ENCODE results near the gene EYA2.

DNA sequence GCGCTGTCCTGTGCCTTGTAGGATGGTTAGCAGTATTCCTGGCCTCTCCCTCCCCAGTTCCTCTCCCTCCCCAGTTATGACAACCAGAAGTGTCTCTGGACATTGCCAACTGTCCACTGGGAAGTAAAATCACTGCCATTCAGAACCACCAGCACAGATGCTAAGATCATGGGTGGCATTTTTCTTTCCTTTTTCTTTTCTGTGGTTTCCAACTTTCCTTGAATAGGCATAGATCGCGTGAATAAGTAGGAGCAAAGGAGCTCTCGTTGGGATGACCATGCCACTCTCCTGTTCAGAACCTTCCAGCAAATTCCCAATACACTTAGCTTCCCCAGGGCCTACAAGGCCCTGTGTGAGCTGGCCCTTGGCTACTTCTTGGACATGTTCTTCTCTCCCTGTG is 59.0 kb downstream of the EYA2 start:
- TF ChIP-seq RAD21 (IDR thresholded peaks at IDR 0.05) (no peak), SP1 (IDR thresholded peaks at IDR 0.05) (no peak), TAF1 (conservative IDR thresholded peaks at IDR 0.05) (no peak), CTCF (IDR thresholded peaks at IDR 0.05; ENCODE audit: low read depth, low read length, missing input control) (no peak), GABPA (IDR thresholded peaks at IDR 0.05 in 1 of 2, conservative IDR thresholded peaks at IDR 0.05 in 1 of 2) (no peak), MAX (IDR thresholded peaks at IDR 0.05) (no peak), FOXA1 (IDR thresholded peaks at IDR 0.05) (no peak), YY1 (IDR thresholded peaks at IDR 0.05) (no peak), RXRA (IDR thresholded peaks at IDR 0.05) (no peak), HNF4G (IDR thresholded peaks at IDR 0.05) (no peak), ATF3 (IDR thresholded peaks at IDR 0.05) (no peak)
